PFSK-1 (cell line): ENCODE measurements around the gene OSM.

Experiments
- POLR2AphosphoS5 ChIP-seq: IDR thresholded peaks from 2 replicates; pipeline ENCODE4 v1.6.1; 2012; ENCODE audit warnings: low read depth, mild to moderate bottlenecking, control low read depth, low read length, moderate library complexity
- TF ChIP-seq, protein P1 (sequence below), 2 experiments: IDR thresholded peaks; 2 replicates each; pipeline versions ENCODE4 v1.6.1 to v1.8.0; 2011 to 2012; ENCODE audit warnings: low read depth in 2 of 2, low read length in 2 of 2, control low read depth in 1 of 2, inconsistent platforms in 1 of 2, mild to moderate bottlenecking in 1 of 2, moderate library complexity in 1 of 2; ENCODE audit not compliant: insufficient read depth in 1 of 2

DNA sequence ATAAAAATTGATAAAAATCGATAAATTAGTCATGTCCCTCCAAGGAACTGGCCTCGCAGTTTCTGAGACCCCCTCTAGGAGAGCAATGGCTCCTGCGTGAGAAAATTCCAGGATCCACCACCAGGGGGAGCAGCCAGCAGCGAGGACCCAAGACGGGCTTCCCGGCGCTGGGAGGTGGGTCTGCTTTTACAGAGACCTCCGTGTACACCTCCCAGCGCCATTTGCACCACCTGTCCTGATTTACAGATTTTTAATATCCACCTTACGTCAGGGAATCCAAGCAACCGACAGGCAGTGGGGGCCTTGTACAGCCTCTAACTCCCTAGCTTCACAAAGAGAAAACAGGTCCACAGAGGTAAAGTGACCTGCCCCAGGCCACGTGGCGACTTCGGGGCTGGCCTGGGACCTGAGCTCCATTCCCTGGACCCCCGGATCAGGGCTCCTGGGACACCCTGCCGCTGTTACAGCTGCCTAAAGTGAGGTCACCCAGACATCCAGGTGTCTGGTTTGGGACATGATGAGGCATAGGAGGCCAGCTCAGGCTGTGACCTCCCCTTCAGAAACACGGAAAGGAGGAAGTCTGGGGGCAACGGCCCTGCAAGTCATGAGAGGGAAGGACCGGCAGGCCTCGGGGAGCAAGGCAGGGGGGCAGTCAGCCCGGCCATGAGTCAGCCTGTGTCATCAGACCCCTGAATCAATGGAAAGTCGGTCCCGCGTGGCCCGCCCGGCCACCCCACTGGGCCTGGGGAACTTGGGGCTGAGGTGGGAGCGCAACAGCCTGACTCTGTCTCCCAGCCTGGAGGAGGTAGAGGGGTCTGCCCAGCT, 3.5 kb downstream of the OSM start:
- TF ChIP-seq POLR2AphosphoS5: no peak
- TF ChIP-seq, protein P1, sequence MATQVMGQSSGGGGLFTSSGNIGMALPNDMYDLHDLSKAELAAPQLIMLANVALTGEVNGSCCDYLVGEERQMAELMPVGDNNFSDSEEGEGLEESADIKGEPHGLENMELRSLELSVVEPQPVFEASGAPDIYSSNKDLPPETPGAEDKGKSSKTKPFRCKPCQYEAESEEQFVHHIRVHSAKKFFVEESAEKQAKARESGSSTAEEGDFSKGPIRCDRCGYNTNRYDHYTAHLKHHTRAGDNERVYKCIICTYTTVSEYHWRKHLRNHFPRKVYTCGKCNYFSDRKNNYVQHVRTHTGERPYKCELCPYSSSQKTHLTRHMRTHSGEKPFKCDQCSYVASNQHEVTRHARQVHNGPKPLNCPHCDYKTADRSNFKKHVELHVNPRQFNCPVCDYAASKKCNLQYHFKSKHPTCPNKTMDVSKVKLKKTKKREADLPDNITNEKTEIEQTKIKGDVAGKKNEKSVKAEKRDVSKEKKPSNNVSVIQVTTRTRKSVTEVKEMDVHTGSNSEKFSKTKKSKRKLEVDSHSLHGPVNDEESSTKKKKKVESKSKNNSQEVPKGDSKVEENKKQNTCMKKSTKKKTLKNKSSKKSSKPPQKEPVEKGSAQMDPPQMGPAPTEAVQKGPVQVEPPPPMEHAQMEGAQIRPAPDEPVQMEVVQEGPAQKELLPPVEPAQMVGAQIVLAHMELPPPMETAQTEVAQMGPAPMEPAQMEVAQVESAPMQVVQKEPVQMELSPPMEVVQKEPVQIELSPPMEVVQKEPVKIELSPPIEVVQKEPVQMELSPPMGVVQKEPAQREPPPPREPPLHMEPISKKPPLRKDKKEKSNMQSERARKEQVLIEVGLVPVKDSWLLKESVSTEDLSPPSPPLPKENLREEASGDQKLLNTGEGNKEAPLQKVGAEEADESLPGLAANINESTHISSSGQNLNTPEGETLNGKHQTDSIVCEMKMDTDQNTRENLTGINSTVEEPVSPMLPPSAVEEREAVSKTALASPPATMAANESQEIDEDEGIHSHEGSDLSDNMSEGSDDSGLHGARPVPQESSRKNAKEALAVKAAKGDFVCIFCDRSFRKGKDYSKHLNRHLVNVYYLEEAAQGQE (IDR thresholded peaks at IDR 0.05; ENCODE audit: insufficient read depth in 1 of 2, low read depth in 2 of 2, low read length in 2 of 2): no peak
